Ascending aorta (tissue), 2 donors: ENCODE data around the gene TMEM222. TPM values are rescaled to one million over a fixed set of nuclear protein-coding genes. Genes with fewer than 3 reads are reported as not detected.

ENCODE experiments used
- DNase-seq, 2 donors: peaks; one replicate each; pipeline ENCODE4 v3.0.0-alpha.2; 2019; ENCODE audit warnings: low spot score in 2 of 2
- H3K27ac ChIP-seq, 2 donors: fragments of 200-600 bp; sonication (generic); one replicate each; pipeline ENCODE4 v1.5.1; 2016 to 2017; ENCODE audit warnings: mild to moderate bottlenecking in 1 of 2
- H3K27me3 ChIP-seq: fragments of 200-600 bp; sonication (generic); one replicate; pipeline ENCODE4 v1.5.1; 2017
- H3K36me3 ChIP-seq, 2 donors: fragments of 200-600 bp; sonication (generic); one replicate each; pipeline ENCODE4 v1.5.1; 2016
- H3K4me1 ChIP-seq, 2 donors: fragments of 200-600 bp; sonication (generic); one replicate each; pipeline ENCODE4 v1.5.1; 2016 to 2017; ENCODE audit warnings: mild to moderate bottlenecking in 1 of 2
- H3K4me3 ChIP-seq, 2 donors: fragments of 200-600 bp; sonication (generic); one replicate each; pipeline ENCODE4 v1.5.1; 2016 to 2017; ENCODE audit warnings: mild to moderate bottlenecking in 1 of 2
- H3K9me3 ChIP-seq, 2 donors: fragments of 200-600 bp; sonication (generic); one replicate each; pipeline ENCODE4 v1.5.1; 2016
- intact Hi-C: fragments of 100-400 bp; cut with DNase I; formaldehyde crosslinking; loops from one replicate; pipeline ENCODE4 v1.15.1; 2023
- total RNA-seq: library from RNA; depleted of rRNA; stranded (reverse); fragments of >200 nt; gene quantifications from one replicate; pipeline ENCODE4 v1.1.0, GENCODE V29; 2016
- TF ChIP-seq, protein P1 (sequence below), 3 experiments: fragments of 200-600 bp in 2 of 3; fragments of 450-650 bp in 1 of 3; sonication (generic) in 2 of 3; IDR thresholded peaks; one replicate each; pipeline ENCODE4 v1.5.1; 2016 to 2019; ENCODE audit warnings: antibody characterized with exemption in 3 of 3, mild to moderate bottlenecking in 1 of 3, moderate library complexity in 1 of 3

TMEM222 gene
- total RNA-seq, 1 donor from 2014 or later, result 28.6 TPM

DNA sequence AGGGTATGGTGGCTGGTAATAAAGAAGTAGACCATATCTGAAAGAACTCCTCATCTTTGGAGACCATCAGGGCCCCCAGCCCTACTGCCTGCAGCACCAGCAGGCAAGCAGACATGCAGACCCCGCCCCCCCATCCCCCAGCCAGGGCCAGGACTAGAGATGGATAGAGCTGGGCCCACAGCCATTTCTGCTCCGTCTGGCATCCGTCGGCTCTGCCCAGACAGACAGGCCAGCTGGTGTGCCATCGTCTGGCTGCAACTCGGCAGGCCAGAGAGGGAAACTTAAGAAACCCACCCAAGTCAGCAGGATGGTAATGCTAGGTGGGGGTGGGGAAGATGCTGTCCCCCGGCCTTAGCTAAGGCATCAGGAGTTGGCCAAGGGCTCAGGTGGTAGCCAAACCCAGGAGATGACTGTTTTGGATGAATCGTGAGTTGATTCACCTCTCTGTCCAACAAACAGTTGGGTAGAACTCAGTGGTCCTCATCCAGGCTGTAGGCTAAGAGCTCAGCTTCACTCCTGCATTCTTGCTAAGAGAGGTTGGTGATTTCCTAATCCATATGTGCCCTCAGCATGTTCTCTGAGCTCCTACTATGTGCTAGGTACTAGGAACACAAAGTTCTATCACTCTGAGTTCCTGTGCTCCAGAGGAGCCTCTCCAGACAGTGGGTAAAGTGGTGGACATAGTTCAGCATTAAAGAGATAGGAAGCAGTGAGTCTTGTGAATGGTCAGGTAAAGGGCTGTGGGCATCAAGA lies 23.2 kb upstream of the TMEM222 start:
- intact Hi-C loops, result loop anchor here (5.0 kb wide), 1 partner anchor 363 kb away; no protein-coding TSS in a partner anchor
- Histone ChIP-seq H3K4me3 (no peak overlapping the region), H3K36me3 (peaks cover 54 to 66% of the 10 kb centered on the region in 2 donors), H3K4me1 (peaks cover 0 to 15% of the 10 kb centered on the region in 2 donors), H3K9me3 (no peaks in the 10 kb centered on the region), H3K27ac (peak overlapping the region; percentile 67 to 71), H3K27me3 (no peaks in the 10 kb centered on the region)
- TF ChIP-seq, protein P1, sequence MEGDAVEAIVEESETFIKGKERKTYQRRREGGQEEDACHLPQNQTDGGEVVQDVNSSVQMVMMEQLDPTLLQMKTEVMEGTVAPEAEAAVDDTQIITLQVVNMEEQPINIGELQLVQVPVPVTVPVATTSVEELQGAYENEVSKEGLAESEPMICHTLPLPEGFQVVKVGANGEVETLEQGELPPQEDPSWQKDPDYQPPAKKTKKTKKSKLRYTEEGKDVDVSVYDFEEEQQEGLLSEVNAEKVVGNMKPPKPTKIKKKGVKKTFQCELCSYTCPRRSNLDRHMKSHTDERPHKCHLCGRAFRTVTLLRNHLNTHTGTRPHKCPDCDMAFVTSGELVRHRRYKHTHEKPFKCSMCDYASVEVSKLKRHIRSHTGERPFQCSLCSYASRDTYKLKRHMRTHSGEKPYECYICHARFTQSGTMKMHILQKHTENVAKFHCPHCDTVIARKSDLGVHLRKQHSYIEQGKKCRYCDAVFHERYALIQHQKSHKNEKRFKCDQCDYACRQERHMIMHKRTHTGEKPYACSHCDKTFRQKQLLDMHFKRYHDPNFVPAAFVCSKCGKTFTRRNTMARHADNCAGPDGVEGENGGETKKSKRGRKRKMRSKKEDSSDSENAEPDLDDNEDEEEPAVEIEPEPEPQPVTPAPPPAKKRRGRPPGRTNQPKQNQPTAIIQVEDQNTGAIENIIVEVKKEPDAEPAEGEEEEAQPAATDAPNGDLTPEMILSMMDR (IDR thresholded peaks at IDR 0.05), result no peak
- DNase-seq, result peak in 1 of 2 donors; percentile 55

DNA sequence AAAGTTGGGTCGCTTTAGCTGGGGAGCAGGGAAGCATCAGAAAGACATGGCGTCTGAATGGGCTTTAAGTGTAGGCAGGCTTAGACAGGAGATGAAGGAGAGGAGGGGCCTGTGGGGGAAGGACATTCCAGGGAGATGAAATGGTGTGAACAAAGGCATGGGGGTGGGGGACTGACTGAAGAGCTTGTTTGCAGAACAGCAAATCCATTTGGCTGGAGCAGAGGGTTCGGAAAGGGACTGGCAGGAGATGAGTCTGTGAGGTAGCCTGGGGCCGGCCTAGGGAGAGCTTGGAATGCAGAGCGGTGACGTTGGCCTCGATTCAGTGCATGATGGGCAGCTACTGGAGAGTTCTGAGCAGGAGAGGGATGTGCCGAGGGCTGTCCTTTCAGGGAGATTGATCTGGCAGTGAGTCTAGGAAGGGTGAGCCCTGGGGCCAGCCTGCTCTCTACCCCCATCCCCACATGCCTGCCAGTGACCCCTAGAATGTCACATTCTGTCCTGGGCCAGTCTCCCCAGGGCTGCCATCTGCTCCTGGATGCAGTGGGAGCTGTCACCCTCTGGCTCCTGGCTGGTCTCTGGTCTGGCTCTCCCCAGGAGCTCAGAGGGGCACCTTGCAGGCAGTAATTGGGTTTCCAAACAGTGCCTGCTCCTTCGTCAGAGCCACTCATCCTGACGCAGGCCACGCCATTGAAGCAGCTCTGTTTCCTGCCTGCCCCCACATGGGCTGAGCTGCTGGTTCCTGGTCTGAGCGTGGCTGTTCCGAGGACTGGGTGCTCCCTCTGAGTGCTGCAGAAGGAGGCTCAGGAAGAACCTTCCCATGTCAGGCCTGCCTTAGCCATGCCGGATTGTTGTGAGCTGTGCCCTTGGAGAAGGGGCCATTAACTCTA lies 22.3 kb upstream of the TMEM222 start:
- no peak overlapping the region for H3K4me3 ChIP-seq
- H3K27me3 ChIP-seq, result no peaks in the 10 kb centered on the region

DNA sequence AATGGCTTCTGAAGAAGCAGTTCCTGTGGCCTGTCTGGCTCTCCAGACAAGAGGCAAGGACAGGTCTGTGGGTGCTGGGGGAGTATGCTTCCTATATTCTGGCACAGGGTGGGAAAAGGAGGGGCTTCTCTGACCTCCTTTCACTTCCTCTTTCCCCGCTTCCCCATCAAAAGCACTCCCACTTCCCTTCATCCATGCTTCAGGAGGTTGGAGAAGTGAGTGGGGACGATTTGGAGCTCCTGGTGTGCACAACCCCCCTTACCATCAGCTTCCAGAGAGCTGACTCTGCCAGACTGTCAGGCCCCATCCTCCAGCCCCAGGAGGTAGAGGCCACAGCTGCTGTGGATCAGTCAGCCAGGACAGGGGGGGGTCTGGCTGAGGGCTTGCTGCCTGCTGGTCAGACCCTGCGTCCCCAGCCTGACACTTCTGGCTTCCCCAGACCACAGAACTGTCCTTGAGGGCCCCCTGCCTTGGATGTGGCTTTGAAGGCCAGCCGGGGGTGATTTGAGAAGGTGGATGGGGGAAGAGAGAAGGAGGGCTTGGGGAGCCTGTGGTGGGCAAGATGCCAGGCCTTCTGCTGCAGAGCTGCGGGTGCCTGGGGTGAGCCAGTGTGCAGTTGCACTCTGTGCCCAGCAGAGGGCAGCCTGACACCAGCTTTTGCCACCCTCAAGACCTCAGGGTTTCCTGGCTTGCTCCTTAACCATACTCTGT lies 21.5 kb upstream of the TMEM222 start:
- TF ChIP-seq, protein P1 (IDR thresholded peaks at IDR 0.05), result peak; percentile 98 to 99 (median 99)
- Histone ChIP-seq H3K4me3 (no peak overlapping the region), H3K36me3 (peaks cover 51 to 63% of the 10 kb centered on the region in 2 donors), H3K27ac (peak overlapping the region; percentile 67 to 71), H3K4me1 (peaks cover 0 to 15% of the 10 kb centered on the region in 2 donors), H3K27me3 (no peaks in the 10 kb centered on the region), H3K9me3 (no peaks in the 10 kb centered on the region)
- DNase-seq, result peak; percentile 46 to 88
- intact Hi-C loops, result loop anchor here (1.0 to 2.0 kb wide), 2 partner anchors 95 to 304 kb away; partner anchors contain the start of gene AHDC1

More for the DNA sequence above, 22.3 kb upstream of the TMEM222 start:
- Histone ChIP-seq H3K9me3 (no peaks in the 10 kb centered on the region), H3K36me3 (peaks cover 50 to 64% of the 10 kb centered on the region in 2 donors), H3K27ac (peak overlapping the region; percentile 67 to 71), H3K4me1 (peaks cover 0 to 15% of the 10 kb centered on the region in 2 donors)
- TF ChIP-seq, protein P1 (IDR thresholded peaks at IDR 0.05), result no peak
- intact Hi-C loops, result loop anchor here (2.0 to 5.0 kb wide), 2 partner anchors 305 to 363 kb away; partner anchors contain the start of gene AHDC1
- DNase-seq, result peak in 1 of 2 donors; percentile 82

DNA sequence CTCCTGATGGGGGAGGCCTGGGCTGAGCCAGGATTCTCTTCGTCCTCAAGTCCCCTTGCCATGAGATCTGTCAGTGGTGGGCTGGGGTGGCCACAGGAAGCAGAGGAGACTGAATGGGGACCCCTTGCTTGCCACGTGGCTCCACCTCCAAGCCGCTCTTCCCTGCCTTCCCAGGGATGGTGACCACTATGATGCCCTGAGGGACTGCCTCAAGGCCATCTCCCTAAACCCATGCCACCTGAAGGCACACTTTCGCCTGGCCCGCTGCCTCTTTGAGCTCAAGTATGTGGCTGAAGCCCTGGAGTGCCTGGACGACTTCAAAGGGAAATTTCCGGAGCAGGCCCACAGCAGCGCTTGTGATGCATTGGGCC lies 20.9 kb upstream of the TMEM222 start:
- no peak for DNase-seq
- H3K9me3 ChIP-seq, result no peaks in the 10 kb centered on the region
- no peak overlapping the region for H3K4me3 ChIP-seq
- H3K4me1 ChIP-seq, result peaks cover 0 to 15% of the 10 kb centered on the region in 2 donors
- peaks cover 48 to 59% of the 10 kb centered on the region in 2 donors for H3K36me3 ChIP-seq
- TF ChIP-seq, protein P1 (IDR thresholded peaks at IDR 0.05), result no peak
- no peak overlapping the region for H3K27ac ChIP-seq
- intact Hi-C loops, result loop anchor here (1.0 to 2.0 kb wide), 2 partner anchors 94 to 304 kb away; partner anchors contain the start of gene AHDC1
- H3K27me3 ChIP-seq, result no peaks in the 10 kb centered on the region
